ENCODE results near the gene DGCR8.

The DGCR8 gene

DNA sequence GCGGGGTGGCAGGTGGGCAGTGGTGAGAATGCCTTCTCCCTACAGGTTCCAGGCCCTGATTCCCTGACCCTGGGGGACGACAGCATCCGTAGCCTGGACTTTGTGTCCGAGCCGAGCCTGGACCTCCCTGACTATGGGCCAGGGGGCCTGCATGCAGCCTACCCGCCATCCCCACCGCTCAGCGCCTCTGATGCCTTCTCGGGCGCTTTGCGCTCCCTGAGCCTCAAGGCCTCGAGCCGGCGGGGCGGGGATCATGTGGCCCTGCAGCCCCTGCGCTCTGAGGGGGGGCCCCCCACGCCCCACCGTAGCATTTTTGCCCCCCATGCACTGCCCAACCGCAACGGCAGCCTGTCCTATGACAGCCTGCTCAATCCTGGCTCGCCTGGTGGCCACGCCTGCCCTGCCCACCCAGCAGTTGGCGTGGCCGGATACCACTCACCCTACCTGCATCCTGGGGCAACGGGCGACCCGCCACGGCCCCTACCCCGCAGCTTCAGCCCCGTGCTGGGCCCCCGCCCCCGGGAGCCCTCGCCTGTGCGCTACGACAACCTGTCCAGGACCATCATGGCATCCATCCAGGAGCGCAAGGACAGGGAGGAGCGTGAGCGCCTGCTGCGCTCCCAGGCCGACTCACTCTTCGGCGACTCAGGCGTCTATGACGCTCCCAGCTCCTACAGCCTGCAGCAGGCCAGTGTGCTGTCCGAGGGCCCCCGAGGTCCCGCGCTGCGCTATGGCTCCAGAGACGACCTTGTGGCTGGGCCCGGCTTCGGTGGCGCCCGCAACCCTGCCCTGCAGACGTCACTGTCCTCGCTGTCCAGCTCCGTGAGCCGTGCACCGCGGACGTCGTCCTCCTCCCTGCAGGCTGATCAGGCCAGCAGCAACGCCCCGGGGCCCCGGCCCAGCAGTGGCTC lies 62.9 kb downstream of the DGCR8 start:
- TF ChIP-seq ZFP3 (CRISPR knock-in tag; IDR thresholded peaks at IDR 0.05) (no peak), ISL1 (CRISPR knock-in tag; IDR thresholded peaks at IDR 0.05) (no peak), BACH2 (CRISPR knock-in tag; IDR thresholded peaks at IDR 0.05; ENCODE audit: borderline replicate concordance) (no peak), ZNF70 (CRISPR knock-in tag; IDR thresholded peaks at IDR 0.05) (no peak), GLIS3 (CRISPR knock-in tag; IDR thresholded peaks at IDR 0.05) (no peak), ZNF8 (CRISPR knock-in tag; IDR thresholded peaks at IDR 0.05) (no peak), SNAI2 (CRISPR knock-in tag; IDR thresholded peaks at IDR 0.05) (no peak), ZC3H10 (CRISPR knock-in tag; IDR thresholded peaks at IDR 0.05) (no peak), TOX (CRISPR knock-in tag; IDR thresholded peaks at IDR 0.05; ENCODE audit: borderline replicate concordance) (no peak), OSR1 (CRISPR knock-in tag; IDR thresholded peaks at IDR 0.05) (no peak), CSDC2 (CRISPR knock-in tag; IDR thresholded peaks at IDR 0.05) (no peak), ZFP30 (CRISPR knock-in tag; IDR thresholded peaks at IDR 0.05) (no peak), ARNTL (CRISPR knock-in tag; IDR thresholded peaks at IDR 0.05; ENCODE audit: borderline replicate concordance, low read depth) (no peak), RARB (CRISPR knock-in tag; IDR thresholded peaks at IDR 0.05) (no peak), TCF4 (CRISPR knock-in tag; IDR thresholded peaks at IDR 0.05; ENCODE audit: borderline replicate concordance) (no peak)
- TF ChIP-seq, protein P1, sequence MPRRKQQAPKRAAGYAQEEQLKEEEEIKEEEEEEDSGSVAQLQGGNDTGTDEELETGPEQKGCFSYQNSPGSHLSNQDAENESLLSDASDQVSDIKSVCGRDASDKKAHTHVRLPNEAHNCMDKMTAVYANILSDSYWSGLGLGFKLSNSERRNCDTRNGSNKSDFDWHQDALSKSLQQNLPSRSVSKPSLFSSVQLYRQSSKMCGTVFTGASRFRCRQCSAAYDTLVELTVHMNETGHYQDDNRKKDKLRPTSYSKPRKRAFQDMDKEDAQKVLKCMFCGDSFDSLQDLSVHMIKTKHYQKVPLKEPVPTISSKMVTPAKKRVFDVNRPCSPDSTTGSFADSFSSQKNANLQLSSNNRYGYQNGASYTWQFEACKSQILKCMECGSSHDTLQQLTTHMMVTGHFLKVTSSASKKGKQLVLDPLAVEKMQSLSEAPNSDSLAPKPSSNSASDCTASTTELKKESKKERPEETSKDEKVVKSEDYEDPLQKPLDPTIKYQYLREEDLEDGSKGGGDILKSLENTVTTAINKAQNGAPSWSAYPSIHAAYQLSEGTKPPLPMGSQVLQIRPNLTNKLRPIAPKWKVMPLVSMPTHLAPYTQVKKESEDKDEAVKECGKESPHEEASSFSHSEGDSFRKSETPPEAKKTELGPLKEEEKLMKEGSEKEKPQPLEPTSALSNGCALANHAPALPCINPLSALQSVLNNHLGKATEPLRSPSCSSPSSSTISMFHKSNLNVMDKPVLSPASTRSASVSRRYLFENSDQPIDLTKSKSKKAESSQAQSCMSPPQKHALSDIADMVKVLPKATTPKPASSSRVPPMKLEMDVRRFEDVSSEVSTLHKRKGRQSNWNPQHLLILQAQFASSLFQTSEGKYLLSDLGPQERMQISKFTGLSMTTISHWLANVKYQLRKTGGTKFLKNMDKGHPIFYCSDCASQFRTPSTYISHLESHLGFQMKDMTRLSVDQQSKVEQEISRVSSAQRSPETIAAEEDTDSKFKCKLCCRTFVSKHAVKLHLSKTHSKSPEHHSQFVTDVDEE (CRISPR knock-in tag; IDR thresholded peaks at IDR 0.05): no peak
- TF ChIP-seq, protein P2, sequence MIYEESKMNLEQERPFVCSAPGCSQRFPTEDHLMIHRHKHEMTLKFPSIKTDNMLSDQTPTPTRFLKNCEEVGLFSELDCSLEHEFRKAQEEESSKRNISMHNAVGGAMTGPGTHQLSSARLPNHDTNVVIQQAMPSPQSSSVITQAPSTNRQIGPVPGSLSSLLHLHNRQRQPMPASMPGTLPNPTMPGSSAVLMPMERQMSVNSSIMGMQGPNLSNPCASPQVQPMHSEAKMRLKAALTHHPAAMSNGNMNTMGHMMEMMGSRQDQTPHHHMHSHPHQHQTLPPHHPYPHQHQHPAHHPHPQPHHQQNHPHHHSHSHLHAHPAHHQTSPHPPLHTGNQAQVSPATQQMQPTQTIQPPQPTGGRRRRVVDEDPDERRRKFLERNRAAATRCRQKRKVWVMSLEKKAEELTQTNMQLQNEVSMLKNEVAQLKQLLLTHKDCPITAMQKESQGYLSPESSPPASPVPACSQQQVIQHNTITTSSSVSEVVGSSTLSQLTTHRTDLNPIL (CRISPR knock-in tag; IDR thresholded peaks at IDR 0.05; ENCODE audit: low read depth): no peak
- TF ChIP-seq, protein P3, sequence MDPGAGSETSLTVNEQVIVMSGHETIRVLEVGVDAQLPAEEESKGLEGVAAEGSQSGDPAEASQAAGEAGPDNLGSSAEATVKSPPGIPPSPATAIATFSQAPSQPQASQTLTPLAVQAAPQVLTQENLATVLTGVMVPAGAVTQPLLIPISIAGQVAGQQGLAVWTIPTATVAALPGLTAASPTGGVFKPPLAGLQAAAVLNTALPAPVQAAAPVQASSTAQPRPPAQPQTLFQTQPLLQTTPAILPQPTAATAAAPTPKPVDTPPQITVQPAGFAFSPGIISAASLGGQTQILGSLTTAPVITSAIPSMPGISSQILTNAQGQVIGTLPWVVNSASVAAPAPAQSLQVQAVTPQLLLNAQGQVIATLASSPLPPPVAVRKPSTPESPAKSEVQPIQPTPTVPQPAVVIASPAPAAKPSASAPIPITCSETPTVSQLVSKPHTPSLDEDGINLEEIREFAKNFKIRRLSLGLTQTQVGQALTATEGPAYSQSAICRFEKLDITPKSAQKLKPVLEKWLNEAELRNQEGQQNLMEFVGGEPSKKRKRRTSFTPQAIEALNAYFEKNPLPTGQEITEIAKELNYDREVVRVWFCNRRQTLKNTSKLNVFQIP (CRISPR knock-in tag; IDR thresholded peaks at IDR 0.05; ENCODE audit: borderline replicate concordance, low read depth): no peak
- TF ChIP-seq, protein P4, sequence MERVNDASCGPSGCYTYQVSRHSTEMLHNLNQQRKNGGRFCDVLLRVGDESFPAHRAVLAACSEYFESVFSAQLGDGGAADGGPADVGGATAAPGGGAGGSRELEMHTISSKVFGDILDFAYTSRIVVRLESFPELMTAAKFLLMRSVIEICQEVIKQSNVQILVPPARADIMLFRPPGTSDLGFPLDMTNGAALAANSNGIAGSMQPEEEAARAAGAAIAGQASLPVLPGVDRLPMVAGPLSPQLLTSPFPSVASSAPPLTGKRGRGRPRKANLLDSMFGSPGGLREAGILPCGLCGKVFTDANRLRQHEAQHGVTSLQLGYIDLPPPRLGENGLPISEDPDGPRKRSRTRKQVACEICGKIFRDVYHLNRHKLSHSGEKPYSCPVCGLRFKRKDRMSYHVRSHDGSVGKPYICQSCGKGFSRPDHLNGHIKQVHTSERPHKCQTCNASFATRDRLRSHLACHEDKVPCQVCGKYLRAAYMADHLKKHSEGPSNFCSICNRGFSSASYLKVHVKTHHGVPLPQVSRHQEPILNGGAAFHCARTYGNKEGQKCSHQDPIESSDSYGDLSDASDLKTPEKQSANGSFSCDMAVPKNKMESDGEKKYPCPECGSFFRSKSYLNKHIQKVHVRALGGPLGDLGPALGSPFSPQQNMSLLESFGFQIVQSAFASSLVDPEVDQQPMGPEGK (CRISPR knock-in tag; IDR thresholded peaks at IDR 0.05; ENCODE audit: borderline replicate concordance): no peak
- TF ChIP-seq, protein P5, sequence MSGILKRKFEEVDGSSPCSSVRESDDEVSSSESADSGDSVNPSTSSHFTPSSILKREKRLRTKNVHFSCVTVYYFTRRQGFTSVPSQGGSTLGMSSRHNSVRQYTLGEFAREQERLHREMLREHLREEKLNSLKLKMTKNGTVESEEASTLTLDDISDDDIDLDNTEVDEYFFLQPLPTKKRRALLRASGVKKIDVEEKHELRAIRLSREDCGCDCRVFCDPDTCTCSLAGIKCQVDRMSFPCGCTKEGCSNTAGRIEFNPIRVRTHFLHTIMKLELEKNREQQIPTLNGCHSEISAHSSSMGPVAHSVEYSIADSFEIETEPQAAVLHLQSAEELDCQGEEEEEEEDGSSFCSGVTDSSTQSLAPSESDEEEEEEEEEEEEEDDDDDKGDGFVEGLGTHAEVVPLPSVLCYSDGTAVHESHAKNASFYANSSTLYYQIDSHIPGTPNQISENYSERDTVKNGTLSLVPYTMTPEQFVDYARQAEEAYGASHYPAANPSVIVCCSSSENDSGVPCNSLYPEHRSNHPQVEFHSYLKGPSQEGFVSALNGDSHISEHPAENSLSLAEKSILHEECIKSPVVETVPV (CRISPR knock-in tag; IDR thresholded peaks at IDR 0.05): no peak
- no peak for ATAC-seq

DNA sequence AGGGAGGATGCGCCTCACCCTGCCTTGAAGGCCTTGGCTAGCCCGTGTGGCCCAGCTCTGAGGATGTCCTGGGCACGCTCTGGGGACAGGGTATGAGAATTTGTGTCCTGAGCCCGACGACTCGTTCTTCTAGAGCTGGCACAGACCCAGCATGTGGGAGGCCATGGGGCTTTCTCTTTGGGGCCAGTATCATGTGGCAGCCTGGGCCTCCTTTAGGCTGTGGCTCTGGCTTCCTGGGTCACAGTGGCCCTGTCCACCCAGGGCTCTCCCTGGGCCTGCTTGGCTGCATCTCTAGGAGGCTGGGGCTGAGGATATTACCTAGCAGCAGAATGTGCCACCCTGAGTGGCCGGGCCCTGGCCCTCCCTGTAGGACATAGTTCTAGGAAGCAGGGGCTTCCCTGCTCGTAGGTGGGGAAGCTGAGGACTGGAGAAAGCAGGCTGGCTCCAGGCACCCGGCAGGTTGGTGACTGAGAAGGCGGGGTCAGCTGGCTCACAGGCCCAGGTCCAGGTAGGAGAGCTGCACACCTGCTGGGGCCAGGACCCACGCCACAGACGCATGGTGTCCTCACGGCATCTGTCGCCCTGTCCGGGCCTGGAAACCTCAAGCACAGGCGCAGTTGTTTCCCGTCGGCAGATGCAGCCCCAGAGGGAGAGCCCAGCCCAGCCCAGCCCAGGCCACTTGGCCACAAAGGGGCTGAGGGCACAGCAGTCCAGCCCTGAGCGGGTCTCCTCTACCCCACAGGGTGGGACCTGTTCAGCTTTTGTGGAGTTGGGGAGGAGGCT lies 64.0 kb downstream of the DGCR8 start:
- ATAC-seq: no peak
- TF ChIP-seq, protein P3 (CRISPR knock-in tag; IDR thresholded peaks at IDR 0.05; ENCODE audit: borderline replicate concordance, low read depth): no peak
- TF ChIP-seq, protein P2 (CRISPR knock-in tag; IDR thresholded peaks at IDR 0.05; ENCODE audit: low read depth): no peak
- TF ChIP-seq ZFP3 (CRISPR knock-in tag; IDR thresholded peaks at IDR 0.05): no peak
- TF ChIP-seq BACH2 (CRISPR knock-in tag; IDR thresholded peaks at IDR 0.05; ENCODE audit: borderline replicate concordance): no peak
- no peak for TF ChIP-seq RARB (CRISPR knock-in tag; IDR thresholded peaks at IDR 0.05)
- TF ChIP-seq ZC3H10 (CRISPR knock-in tag; IDR thresholded peaks at IDR 0.05): no peak
- no peak for TF ChIP-seq ZFP30 (CRISPR knock-in tag; IDR thresholded peaks at IDR 0.05)
- no peak for TF ChIP-seq PPARA (CRISPR knock-in tag; IDR thresholded peaks at IDR 0.05; ENCODE audit: borderline replicate concordance)
- no peak for TF ChIP-seq TCF4 (CRISPR knock-in tag; IDR thresholded peaks at IDR 0.05; ENCODE audit: borderline replicate concordance)
- TF ChIP-seq GLIS3 (CRISPR knock-in tag; IDR thresholded peaks at IDR 0.05): no peak
- TF ChIP-seq ZNF70 (CRISPR knock-in tag; IDR thresholded peaks at IDR 0.05): no peak
- no peak for TF ChIP-seq ZNF565 (CRISPR knock-in tag; conservative IDR thresholded peaks at IDR 0.05; ENCODE audit: low read depth)
- TF ChIP-seq, protein P5 (CRISPR knock-in tag; IDR thresholded peaks at IDR 0.05): no peak

All from SK-N-SH treated with all-trans-retinoic acid at 6 μM for 48 hours (cell line).